ENCODE measurements around the gene NOXO1. TPM values are rescaled to one million over a fixed set of nuclear protein-coding genes. Genes with fewer than 3 reads are reported as not detected.

NOXO1 gene
- total RNA-seq, 1 donor from 2014 or later: 4.6 TPM

DNA sequence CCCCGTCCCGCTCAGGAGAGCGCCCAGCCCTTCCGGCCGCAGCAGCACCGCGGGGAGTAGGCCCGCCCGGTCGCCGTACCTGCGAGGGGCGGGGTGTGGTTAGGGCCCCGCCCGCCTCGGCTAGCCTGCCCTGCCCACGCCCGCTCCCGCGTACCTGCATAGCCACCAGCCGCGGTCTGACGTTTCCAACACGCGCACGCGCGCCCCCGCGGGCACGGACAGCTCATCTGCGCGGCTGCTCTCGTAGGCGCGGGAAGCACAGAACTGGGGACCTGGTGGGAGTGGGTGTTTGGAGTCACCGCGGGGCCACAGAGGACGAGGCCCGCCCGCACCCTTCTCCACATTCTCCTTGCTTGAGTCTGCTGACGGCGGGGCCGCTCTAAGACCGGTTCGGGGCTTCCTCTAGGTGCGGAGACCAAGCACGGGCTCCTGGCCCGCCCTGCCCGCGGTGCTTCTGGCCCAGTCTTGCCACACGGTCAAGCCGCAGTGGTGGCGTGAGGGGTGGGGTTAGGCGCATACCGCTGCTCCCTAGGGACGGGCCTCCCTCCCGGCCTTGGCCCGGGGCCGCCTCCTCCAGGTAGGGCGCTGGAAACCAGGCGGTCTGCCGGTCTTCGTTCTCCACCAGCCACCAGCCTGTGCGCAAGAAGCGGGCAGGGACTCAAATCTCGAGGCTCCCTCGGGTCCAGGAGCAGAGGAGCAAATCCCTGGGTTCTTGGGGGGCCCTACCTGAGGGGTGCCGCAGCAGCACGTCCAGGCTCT is 1.8 kb downstream of the NOXO1 start:
- peak; percentile 77 for ATAC-seq

GRCh38 chr16:1978476-1979120 is 2.7 kb downstream of the NOXO1 start:
- ATAC-seq: no peak

GRCh38 chr16:1977875-1978268 is 3.4 kb downstream of the NOXO1 start:
- no peak for ATAC-seq

- peak; percentile 14 for ATAC-seq
Observed at GRCh38 chr16:1976951-1977874, 4.1 kb downstream of the NOXO1 start.

GRCh38 chr16:1976216-1976520 is 5.1 kb downstream of the NOXO1 start:
- no peak for ATAC-seq

GRCh38 chr16:1975432-1976215 is 5.6 kb downstream of the NOXO1 start:
- ATAC-seq: no peak

GRCh38 chr16:1974157-1975070 is 6.9 kb downstream of the NOXO1 start:
- no peak for ATAC-seq

DNA sequence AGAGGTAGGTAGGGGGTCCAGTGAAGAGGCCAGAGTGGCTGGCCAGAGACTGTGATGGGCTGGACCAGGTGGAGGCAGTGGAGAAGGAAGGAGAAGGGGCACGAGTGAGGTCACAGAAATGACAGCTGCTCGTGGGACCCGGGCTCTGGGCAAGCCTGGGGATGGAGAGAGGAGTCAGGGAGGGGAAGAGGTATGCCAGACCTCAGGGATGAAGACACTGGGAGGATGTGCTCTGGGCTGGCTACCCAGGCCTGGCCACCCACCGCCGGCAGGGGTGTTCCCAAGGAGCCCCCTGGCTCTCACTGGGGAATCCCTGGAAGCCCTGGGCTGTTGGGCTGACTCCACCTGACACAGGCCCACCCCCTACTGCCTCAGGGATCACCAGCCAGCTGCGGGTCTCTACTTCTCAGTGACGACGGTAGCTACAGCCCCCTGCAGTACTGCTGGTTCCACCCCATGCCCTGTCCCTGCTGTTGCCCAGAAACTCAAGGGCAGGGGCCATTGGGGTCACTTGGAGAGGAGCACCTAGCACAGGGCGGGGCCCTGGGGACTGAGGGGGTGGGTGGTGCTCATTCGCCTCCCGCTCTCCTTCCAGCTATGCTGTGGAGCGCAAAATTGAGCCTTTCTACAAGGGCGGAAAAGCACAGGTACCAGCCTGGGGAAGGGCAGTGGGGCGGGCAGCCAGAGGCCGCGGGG is 7.7 kb downstream of the NOXO1 start:
- ATAC-seq: no peak

DNA sequence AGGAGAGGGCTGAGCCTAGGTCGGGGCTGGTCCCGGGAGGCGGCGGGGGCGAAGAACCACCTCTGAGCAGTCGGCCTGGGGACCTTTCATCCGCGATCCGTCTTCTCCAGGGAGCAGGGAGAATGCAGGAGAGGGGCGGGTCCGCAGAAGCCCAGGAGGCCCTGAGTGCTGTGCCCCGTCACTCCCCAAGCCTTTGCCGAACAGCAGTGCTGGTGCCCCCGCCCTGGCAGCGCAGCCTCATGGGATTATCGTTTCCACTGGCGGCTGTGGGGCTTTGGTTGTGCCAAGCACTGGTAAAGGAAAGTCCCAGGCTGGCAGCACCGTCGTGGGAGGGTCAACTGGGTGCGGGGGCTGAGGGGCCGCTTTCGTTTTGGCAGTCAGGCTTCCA is 8.8 kb downstream of the NOXO1 start:
- peak; percentile 51 for ATAC-seq

GRCh38 chr16:1971796-1972489 is 9.3 kb downstream of the NOXO1 start, which contains the start of gene TBL3:
TBL3 (plus strand) TSS chr16:1972053; CDS start chr16:1972165, 112 bp downstream.
- ATAC-seq: peak; percentile 84

DNA sequence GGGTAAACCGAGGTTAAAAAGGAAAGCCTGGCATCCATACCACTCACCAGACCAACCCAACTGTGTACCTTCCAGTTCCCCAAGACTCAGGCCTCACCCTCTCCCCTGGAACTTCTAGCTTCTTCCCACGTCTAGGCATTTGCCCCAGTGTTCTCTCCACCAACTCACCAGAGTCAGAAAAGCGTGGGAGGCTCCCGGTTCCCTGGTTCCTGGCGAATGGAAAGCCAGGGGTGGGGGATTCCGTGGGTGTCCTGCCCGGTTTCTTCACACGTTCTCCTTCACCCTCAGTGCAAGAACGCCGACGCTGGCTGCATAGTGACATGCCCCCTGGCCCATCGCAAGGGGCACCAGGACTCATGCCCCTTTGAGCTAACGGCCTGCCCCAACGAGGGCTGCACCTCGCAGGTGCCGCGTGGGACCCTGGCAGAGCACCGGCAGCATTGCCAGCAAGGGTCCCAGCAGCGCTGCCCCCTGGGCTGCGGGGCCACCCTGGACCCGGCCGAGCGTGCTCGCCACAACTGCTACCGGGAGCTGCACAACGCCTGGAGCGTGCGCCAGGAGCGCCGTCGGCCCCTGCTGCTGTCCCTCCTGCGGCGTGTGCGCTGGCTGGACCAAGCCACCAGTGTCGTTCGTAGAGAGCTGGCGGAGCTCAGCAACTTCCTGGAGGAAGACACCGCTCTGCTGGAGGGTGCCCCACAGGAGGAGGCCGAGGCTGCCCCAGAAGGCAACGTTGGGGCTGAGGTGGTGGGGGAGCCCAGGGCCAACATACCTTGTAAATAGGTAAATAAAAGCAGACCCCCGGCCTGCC is 12.9 kb downstream of the NOXO1 start:
- ATAC-seq: no peak

GRCh38 chr16:1966460-1966859 is 14.8 kb downstream of the NOXO1 start, which contains the start of gene RNF151:
RNF151 (plus strand) TSS chr16:1966856; CDS start chr16:1966882, 26 bp downstream.
- no peak for ATAC-seq

DNA sequence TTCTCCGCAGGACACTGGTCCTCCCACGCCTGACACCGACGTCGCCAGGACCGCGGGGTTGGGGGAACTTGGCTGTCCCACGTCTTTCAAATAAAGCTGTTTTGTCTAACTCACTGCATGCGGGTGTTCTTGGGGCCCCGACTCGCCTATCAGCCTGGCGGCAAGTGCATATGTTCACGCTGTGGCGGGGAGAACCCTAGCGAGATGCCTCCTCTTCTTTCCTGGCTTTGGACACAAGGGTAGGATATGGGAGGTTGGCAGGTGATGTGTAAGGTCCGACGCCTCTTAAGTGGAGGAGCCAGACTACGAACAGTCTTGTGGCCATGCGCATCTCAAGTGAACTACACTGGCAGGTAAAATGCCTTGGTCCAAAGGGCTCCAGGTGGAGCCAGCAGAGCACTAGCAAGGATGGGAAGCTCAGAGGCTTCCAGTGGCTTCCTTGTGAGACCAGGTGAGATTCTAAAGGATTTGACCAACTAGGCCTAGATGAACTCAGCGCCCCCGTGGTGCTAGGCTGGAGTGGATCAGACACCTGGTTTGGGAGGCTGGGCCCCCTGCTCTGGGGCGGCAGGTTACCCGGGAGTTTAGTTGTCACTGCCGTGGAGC is 15.8 kb downstream of the NOXO1 start:
- no peak for ATAC-seq

DNA sequence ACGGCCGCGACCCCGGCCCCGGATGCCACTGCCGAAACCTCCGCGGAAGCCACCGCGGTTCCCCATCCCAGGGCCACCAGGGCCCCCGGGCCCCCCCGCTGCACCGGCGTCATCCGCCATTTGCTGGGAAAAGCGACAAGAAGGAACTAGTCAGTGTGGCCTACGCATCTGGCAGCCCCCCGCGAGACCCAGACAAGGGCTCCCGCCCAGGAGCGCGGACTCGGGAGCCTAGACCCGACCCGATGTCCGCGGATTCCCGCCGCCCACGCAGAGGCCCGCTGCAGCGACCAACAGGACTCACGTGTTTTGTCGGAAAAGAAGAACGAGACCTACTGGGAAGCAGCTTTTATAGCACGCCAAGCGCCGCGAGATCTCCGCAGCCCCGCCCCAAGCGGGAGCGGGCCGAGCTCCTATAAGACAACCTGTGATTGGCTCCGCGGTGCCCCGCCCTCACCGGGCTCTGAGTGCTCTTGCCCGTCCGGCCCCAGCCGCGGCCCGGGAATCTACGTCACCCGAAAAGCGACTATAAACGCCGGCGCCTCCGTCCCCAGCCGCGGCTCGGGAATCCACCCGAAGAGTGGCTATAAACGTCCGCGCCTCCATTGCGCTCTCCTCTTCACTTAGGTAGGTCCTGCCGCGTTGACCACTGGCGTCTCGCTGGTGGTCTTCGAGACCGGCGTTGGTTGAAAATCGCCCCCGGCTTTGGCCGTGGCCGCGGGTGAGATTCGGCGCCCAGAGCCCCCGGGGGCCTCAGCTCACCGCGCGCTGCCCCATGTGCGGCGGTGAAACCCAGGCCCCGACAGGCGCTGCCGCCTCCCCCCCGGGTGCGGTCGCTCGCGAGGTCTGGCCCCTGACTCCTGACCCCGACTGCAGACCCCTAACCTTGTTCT is 16.5 kb downstream of the NOXO1 start, which contains the start of gene RPS2:
Gene RPS2, minus strand, starts transcription at position 321 of the 890 bp plus-strand sequence. Its CDS starts 201 bp downstream, at position 120.
- peak; percentile 94 for ATAC-seq

DNA sequence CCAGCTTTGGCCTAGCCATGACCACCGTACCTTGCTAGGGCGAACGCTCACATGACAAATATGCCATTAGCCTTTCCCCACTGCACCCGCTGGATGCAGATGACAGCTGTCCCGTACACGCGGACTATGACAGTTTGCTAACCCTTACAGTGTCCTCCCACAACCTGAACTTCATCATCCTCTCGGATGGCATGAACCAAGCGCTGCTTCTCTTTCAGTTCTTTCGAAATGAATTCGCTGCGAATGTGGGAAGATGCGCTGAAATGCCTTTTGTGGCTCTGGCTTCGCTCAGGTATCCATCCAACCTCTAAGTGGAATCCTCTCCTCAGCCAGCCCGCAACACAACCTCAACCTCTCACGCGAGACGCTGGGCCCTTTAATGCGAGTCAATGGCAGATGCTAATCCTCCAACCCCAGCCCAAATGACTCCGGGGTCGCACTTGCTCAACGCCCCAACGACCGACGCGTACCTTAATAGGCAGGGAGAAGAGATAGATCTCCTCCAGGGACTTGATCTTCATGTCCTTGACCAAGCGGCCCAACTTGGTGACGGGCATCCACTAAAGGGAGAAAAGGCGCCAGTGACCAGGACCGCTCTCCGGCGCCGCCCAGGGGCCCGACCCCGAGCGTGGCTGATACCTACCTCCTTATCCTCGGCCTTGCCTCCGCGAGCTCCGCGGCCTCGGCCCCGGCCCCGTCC is 17.3 kb downstream of the NOXO1 start:
- no peak for ATAC-seq
